ENCODE data around the gene HOXC5.

HOXC5 gene

DNA sequence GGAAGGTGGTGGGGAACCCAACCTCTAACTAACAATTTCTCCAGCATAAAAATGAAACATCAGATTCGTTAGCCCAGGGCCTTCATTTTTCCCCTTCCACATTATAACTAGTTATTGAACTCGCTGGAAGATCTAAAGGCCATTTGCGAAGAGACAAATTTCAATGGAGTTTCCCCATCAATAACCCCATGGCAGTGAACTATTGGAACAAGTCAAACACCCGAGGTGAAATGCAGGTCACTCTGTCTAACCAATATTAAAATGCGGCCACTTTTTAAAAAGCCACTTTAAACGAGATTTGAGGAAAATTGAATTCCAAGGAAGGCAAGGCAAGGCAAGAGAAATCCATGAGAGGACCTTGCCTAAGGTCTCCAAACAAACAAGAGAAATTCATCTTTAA lies 16.3 kb downstream of the HOXC5 start:
- DNase-seq = no peak

- DNase-seq = no peak
Measured at GRCh38 chr12:54050482-54050810, 17.6 kb downstream of the HOXC5 start.

DNA sequence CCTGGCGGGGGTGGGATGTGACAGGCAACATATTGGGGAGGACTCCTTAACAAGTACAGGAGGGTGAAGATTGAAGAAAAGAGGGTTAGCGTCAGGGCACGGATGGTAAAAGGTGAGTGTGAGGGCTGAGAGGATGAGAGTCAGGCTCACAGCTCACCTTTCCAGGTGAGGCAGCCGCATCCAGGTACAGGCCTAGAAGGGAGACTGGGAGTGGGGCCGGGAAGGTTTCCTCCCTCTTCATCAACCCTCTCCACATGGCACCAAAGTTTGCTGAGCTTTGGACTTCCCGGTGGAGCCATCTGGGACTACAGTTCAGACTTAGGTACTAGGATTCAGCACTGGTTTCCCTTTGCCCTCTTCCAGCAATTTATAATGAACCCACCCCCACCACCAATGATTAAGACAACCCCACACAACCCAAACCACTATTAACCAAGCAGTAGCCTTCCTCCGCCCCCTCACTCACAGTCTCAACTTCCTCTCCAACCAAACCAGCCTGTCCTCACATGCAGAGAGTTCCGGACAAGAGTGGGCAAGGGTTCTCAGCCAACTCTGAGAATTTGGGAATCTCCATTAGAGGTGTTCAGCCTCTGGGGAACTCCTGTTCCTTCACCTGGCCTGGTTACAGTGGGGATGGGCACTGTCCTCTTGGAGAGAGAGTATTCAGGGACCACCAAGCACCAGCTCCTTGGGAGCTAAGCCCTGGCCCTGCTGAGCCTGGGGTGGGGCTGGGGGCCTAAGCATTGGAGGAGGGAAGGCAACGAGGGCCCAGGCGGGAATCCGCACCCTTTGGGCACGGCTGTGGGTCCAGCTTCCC lies 18.4 kb downstream of the HOXC5 start:
- no peak for DNase-seq

DNA sequence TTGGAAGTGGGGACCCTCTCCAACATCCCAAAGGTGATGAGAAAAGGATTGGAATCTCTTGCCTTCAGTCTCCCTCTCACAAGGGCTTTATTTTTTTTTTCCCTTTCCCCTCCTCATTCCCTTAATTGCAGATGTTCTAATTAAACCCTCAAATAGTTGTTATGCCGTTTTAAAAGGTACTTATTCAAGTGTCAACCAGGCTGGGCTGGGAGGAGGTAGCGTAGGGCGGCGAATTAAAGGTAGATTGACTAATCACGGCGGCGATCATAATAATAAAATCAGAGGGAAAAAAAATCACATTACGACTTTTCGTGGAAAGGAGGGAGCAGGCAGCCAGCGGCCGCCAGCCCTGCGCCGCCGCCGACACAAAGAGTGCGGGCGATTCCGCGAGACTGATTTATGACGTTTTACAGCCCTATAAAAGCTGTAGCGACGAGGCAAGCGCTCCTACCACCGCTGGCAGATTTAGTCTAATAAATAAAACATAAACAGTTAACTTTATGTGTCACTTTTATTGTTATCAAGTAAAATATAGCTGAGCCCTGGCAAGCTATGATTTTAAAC lies 19.1 kb downstream of the HOXC5 start:
- DNase-seq = no peak

GRCh38 chr12:54052438-54053002 lies 19.7 kb downstream of the HOXC5 start:
- no peak for DNase-seq

- peak; percentile 42 for DNase-seq
Measured at GRCh38 chr12:54053003-54053750, 20.3 kb downstream of the HOXC5 start.

- DNase-seq = peak; percentile 43
Measured at GRCh38 chr12:54053751-54054741, 21.2 kb downstream of the HOXC5 start, which contains the start of gene HOXC4. HOXC4 (plus strand) TSS chr12:54053835; CDS start chr12:54053923, 88 bp downstream.

- DNase-seq = no peak
Measured at GRCh38 chr12:54054742-54055194, 21.9 kb downstream of the HOXC5 start.

DNA sequence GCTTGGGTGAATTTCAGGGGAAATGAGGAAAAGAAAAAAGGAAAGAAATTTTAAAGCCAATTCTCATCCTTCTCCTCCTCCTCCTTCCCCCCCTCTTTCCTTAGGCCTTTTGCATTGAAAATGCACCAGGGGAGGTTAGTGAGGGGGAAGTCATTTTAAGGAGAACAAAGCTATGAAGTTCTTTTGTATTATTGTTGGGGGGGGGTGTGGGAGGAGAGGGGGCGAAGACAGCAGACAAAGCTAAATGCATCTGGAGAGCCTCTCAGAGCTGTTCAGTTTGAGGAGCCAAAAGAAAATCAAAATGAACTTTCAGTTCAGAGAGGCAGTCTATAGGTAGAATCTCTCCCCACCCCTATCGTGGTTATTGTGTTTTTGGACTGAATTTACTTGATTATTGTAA lies 22.7 kb downstream of the HOXC5 start:
- DNase-seq = no peak

GRCh38 chr12:54056110-54056509 lies 23.3 kb downstream of the HOXC5 start:
- DNase-seq = no peak

DNA sequence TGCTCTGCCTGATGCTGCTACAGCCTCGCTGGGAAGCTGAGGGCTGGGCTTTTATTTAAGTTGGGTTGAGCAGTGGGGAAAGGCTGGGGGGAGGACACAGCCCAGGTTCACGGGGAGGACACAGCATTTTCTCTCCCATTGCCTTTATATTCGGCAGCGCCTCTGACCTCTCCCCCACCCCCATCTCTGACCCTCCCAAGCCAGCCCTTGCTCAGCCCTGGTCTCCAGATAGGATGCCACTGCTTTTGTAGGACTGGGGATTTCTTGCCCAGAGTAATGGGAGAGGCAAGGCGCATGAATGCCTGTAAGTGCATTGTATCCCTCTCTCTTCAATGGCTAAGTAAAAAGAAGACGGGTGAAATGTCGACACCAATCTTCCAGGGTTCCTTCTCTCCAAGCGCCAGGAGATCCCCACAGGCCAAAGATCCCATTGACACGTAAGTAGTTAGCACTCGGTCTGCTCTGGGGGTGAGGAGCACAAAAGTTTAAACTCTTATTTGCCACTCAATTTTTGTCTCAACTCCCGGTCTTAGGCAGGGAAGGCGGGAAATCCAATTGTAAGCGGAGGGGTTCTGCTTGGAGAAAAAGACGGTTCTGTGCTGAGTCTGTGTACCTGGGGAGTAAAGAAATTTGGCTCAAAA lies 25.4 kb downstream of the HOXC5 start:
- no peak for DNase-seq

- no peak for DNase-seq
Measured at GRCh38 chr12:54059668-54060067, 26.8 kb downstream of the HOXC5 start.

- DNase-seq = no peak
Measured at GRCh38 chr12:54060174-54060974, 27.5 kb downstream of the HOXC5 start.

GRCh38 chr12:54060975-54061778 lies 28.3 kb downstream of the HOXC5 start:
- DNase-seq = no peak

- no peak for DNase-seq
Measured at GRCh38 chr12:54065677-54066076, 32.8 kb downstream of the HOXC5 start.

DNA sequence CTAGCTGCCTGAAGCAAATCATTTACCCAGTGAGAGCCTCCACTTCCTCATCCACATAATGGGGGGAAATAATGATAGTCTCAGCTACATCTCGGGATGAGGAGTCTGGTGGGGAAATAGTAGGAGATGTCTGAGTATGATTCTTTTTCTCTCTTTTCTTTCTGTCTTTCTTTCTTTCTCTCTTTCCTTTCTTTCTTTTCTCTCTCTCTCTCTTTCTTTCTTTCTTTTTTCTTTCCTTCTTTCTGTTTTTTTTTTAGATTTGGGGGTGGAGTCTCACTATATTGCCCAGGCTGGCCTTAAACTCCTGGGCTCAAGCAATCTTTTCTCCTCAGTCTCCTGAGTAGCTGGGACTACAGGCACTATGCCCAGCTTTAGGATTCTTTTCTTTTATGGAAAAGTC lies 33.6 kb downstream of the HOXC5 start:
- no peak for DNase-seq

GRCh38 chr12:54068418-54069070 lies 35.7 kb downstream of the HOXC5 start:
- DNase-seq = no peak

DNA sequence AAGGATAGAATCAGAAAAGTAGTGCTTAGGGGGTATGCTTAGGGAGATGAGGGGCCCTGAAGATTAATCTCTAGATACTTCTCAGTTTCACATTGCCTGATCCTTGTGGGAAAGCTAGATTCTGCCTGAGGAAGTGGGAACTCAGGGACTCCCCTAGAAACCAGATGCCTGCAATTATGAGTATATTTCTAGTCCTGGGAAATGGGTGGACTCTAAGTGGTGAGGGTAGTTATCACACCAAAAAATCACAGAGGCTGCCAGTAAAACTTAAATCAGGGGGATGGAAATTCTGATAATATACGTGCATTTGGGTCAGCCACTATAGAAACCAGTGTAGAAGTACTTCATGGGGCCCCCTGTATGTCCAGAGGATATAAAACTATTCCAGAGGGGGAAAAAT lies 39.1 kb downstream of the HOXC5 start:
- DNase-seq = no peak

DNA sequence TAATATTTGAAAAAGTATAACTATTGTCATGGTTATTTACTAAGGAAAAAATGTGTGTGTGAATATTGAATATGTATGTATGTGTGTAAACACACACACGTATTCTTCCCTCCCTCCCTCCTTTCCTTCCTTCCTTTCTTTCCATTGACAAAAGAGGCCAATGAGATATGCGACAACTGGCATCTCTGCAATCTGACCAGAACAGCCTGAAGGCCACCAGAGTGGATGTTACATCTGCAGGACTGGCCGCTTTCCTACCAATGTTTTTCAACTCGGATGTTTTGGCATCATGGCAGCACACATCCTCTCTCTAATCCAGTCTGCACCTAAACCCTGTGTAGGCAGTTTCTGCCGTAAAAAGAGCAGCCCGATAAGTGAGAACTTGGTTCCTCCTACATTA lies 41.5 kb downstream of the HOXC5 start:
- no peak for DNase-seq

All from CD4-positive, alpha-beta T cell treated with Interleukin-10 for 1 hour (primary cell).